DND-41 (cell line): ENCODE measurements around the gene SHH.

Source experiments
- CTCF ChIP-seq: IDR thresholded peaks from 2 replicates; pipeline ENCODE4 v1.5.1; 2012; ENCODE audit warnings: borderline replicate concordance, low read length, moderate library complexity, mild to moderate bottlenecking; ENCODE audit not compliant: poor library complexity, severe bottlenecking; ENCODE audit errors: extremely low read depth
- EZH2 ChIP-seq: IDR thresholded peaks from 3 replicates; pipeline ENCODE4 v1.6.1; 2012; ENCODE audit warnings: borderline replicate concordance, low read depth, mild to moderate bottlenecking, moderate library complexity, low read length, inconsistent platforms; ENCODE audit not compliant: severe bottlenecking

- TF ChIP-seq CTCF (no peak), EZH2 (no peak)
Observed at GRCh38 chr7:155766386-155766785, 45.9 kb downstream of the SHH start.
